Measurements from ENCODE around the gene ZBED1. TPM values are rescaled to one million over a fixed set of nuclear protein-coding genes. Genes with fewer than 3 reads are reported as not detected.

The ZBED1 gene
- total RNA-seq, 2 donors from 2014 or later, result 33.3 to 44.6 TPM

DNA sequence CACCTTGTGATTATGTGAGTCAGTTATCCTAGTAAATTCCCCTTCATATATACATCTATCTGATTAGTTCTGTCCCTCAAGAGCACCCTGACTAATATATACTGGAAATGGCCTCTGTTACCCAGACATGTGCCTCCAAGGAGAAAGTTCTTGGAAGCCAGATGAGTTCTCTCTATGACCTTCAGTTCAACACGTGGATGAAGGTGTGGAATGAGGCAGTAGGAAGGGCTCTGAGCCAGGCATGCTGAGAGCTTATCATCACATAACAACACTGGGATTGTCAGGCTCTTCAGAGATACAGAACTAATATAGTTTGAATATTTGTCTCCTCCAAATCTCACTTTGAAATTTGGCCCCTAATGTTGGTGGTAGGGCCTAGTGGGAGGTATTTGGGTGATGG, 44.4 kb upstream of the ZBED1 start:
- no peaks in the 10 kb centered on the region for H3K4me1 ChIP-seq
- no peaks in the 10 kb centered on the region for H3K27me3 ChIP-seq
- no peak overlapping the region for H3K27ac ChIP-seq
- no peak overlapping the region for H3K9ac ChIP-seq (ENCODE audit: low read depth in 2 of 2, low read length in 2 of 2)
- H3K36me3 ChIP-seq, result no peaks in the 10 kb centered on the region
- H3K4me3 ChIP-seq, result no peak overlapping the region
- no peak for TF ChIP-seq CTCF (IDR thresholded peaks at IDR 0.05)
- intact Hi-C loops (cut with DNase I), result no loop called here
- no peaks in the 10 kb centered on the region for H3K9me3 ChIP-seq
- DNase-seq, result no peak

GRCh38 chrX:2542826-2543521, 42.2 kb upstream of the ZBED1 start:
- H3K36me3 ChIP-seq, result no peaks in the 10 kb centered on the region
- H3K4me1 ChIP-seq, result no peaks in the 10 kb centered on the region
- H3K27ac ChIP-seq, result no peak overlapping the region
- no peaks in the 10 kb centered on the region for H3K27me3 ChIP-seq
- no peaks in the 10 kb centered on the region for H3K9me3 ChIP-seq
- H3K9ac ChIP-seq (ENCODE audit: low read depth in 2 of 2, low read length in 2 of 2), result no peak overlapping the region
- TF ChIP-seq CTCF (IDR thresholded peaks at IDR 0.05), result no peak
- intact Hi-C loops (cut with DNase I), result no loop called here
- no peak for DNase-seq
- H3K4me3 ChIP-seq, result no peak overlapping the region

DNA sequence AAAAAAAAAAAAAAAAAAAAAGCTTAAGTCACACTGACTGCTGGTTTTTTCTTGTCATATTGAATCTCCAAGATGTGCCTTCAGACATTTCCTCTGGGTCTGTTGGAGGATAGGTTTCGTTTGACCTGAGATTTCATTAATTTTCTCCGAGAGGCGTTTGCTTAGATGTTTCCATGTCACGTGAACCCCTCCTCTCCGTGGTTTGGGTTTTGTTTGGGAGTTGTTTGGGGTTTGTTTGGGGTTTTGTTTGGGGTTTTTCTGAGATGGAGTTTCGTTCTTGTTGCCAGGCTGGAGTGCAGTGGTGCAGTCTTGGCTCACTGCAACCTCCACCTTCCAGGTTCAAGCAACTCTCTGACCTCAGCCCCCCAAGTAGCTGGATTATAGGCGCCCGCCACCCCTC, 40.8 kb upstream of the ZBED1 start:
- Histone ChIP-seq H3K36me3 (no peaks in the 10 kb centered on the region), H3K9ac (ENCODE audit: low read depth in 2 of 2, low read length in 2 of 2) (no peak overlapping the region), H3K4me3 (no peak overlapping the region), H3K9me3 (no peaks in the 10 kb centered on the region), H3K27me3 (no peaks in the 10 kb centered on the region), H3K27ac (no peak overlapping the region), H3K4me1 (no peaks in the 10 kb centered on the region)
- no peak for DNase-seq
- no peak for TF ChIP-seq CTCF (IDR thresholded peaks at IDR 0.05)
- intact Hi-C loops (cut with DNase I), result no loop called here

DNA sequence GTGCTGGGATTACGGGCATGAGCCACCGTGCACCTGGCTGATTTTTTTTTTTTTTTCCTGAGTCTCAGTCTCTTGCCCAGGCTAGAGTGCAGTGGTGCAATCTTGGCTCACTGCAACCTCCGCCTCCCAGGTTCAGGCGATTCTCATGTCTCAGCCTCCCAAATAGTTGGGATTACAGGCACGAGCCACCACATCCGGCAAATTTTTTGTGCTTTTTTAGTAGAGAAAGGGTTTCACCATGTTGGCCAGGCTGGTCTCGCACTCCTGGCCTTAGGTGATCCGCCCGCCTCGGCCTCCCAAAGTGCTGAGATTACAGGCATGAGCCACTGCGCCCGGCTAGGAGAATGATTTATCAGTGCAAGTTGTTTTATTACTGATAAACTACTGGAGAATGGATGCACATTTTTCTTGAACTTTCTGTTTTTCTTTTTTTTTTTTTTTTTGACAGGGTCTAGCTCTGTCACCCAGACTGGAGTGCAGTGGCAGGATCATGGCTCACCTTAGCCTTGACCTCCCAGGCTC, 39.7 kb upstream of the ZBED1 start:
- no peak overlapping the region for H3K27ac ChIP-seq
- H3K4me1 ChIP-seq, result no peaks in the 10 kb centered on the region
- H3K9me3 ChIP-seq, result no peaks in the 10 kb centered on the region
- DNase-seq, result no peak
- TF ChIP-seq CTCF (IDR thresholded peaks at IDR 0.05), result no peak
- no peaks in the 10 kb centered on the region for H3K36me3 ChIP-seq
- intact Hi-C loops (cut with DNase I), result no loop called here
- H3K9ac ChIP-seq (ENCODE audit: low read depth in 2 of 2, low read length in 2 of 2), result no peak overlapping the region
- H3K27me3 ChIP-seq, result no peaks in the 10 kb centered on the region
- H3K4me3 ChIP-seq, result no peak overlapping the region

DNA sequence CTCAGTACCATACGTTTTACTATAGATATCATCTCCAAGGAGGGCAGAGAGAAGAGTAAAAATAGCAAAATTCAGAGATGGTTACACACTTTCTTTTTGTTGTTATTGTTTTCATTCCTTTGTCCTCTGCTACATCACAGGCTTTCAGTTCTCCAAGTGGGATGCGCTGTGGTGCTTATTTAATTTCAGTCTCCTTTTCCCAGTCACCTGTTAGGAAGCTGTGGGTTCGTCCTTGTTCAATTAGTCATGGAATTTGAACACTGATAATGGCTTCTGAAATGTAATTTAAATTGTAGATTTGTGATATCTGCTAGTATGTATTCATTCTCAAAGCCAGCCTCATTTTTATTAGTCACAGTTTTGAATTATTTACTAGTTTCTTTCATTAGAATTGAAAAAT, 38.8 kb upstream of the ZBED1 start:
- H3K4me3 ChIP-seq, result no peak overlapping the region
- no peaks in the 10 kb centered on the region for H3K4me1 ChIP-seq
- no peaks in the 10 kb centered on the region for H3K27me3 ChIP-seq
- intact Hi-C loops (cut with DNase I), result no loop called here
- DNase-seq, result no peak
- no peak overlapping the region for H3K27ac ChIP-seq
- no peak for TF ChIP-seq CTCF (IDR thresholded peaks at IDR 0.05)
- H3K9me3 ChIP-seq, result no peaks in the 10 kb centered on the region
- no peak overlapping the region for H3K9ac ChIP-seq (ENCODE audit: low read depth in 2 of 2, low read length in 2 of 2)
- H3K36me3 ChIP-seq, result no peaks in the 10 kb centered on the region

All from colonic mucosa (tissue), 4 donors.